GM23338 (cell line): ENCODE results near the gene MYRFL. TPM values are rescaled to one million over a fixed set of nuclear protein-coding genes. Genes with fewer than 3 reads are reported as not detected.

Source experiments
- ATAC-seq: fragments of 200-7000 bp; cut with Tn5 transposase; 3 replicates; pipeline ENCODE4 v1.9.1; 2020
- DNase-seq: peaks from one replicate; pipeline ENCODE4 v3.0.0-alpha.2; 2015; ENCODE audit warnings: low spot score
- H2AFZ ChIP-seq: fragments of 200-600 bp; sonication (generic); 2 replicates; pipeline ENCODE4 v1.8.0; 2016; ENCODE audit warnings: antibody characterized with exemption, mild to moderate bottlenecking, moderate library complexity
- H3F3A ChIP-seq: fragments of 200-600 bp; sonication (generic); replicated peaks from 2 replicates; pipeline ENCODE4 v1.8.0; 2017; ENCODE audit warnings: antibody characterized with exemption, mixed run types, low read depth
- H3K27ac ChIP-seq: fragments of 200-600 bp; sonication (generic); 2 replicates; pipeline ENCODE4 v1.6.1; 2016; ENCODE audit warnings: low read depth
- H3K27me3 ChIP-seq: fragments of 200-600 bp; sonication (generic); 2 replicates; pipeline ENCODE4 v1.8.0; 2016; ENCODE audit warnings: mild to moderate bottlenecking, mixed run types, moderate library complexity; ENCODE audit not compliant: insufficient read depth
- H3K36me3 ChIP-seq: fragments of 200-600 bp; sonication (generic); 2 replicates; pipeline ENCODE4 v1.8.0; 2016; ENCODE audit warnings: mild to moderate bottlenecking; ENCODE audit not compliant: insufficient read depth
- H3K4me1 ChIP-seq: fragments of 200-600 bp; sonication (generic); 2 replicates; pipeline ENCODE4 v1.8.0; 2016; ENCODE audit warnings: mild to moderate bottlenecking, moderate library complexity; ENCODE audit not compliant: insufficient read depth
- H3K4me2 ChIP-seq: fragments of 200-600 bp; sonication (generic); 2 replicates; pipeline ENCODE4 v1.7.1; 2017; ENCODE audit warnings: mixed run types
- H3K4me3 ChIP-seq: fragments of 200-600 bp; sonication (generic); 2 replicates; pipeline ENCODE4 v1.6.1; 2016; ENCODE audit warnings: mixed run types
- H3K79me2 ChIP-seq: fragments of 200-600 bp; sonication (generic); replicated peaks from 2 replicates; pipeline ENCODE4 v1.8.0; 2017; ENCODE audit warnings: mild to moderate bottlenecking; ENCODE audit not compliant: insufficient read depth
- H3K9me2 ChIP-seq: fragments of 200-600 bp; sonication (generic); 2 replicates; pipeline ENCODE4 v1.8.0; 2017; ENCODE audit not compliant: insufficient read depth
- H4K20me1 ChIP-seq: fragments of 200-600 bp; sonication (generic); replicated peaks from 2 replicates; pipeline ENCODE4 v1.8.0; 2017; ENCODE audit warnings: mild to moderate bottlenecking; ENCODE audit not compliant: insufficient read depth
- H3K27ac Mint-ChIP-seq: 2 replicates; pipeline ENCODE4 v1.8.0; 2020; ENCODE audit warnings: inconsistent platforms, mild to moderate bottlenecking, moderate library complexity, mixed read lengths
- H3K27me3 Mint-ChIP-seq: 3 replicates; pipeline ENCODE4 v1.8.0; 2022; ENCODE audit warnings: low read depth, mild to moderate bottlenecking, moderate library complexity, mixed read lengths, inconsistent platforms; ENCODE audit not compliant: insufficient read depth, poor library complexity
- H3K36me3 Mint-ChIP-seq: 3 replicates; pipeline ENCODE4 v1.8.0; 2021; ENCODE audit warnings: low read depth, mild to moderate bottlenecking, inconsistent platforms, moderate library complexity, mixed read lengths
- H3K4me1 Mint-ChIP-seq: 3 replicates; pipeline ENCODE4 v1.8.0; 2020; ENCODE audit warnings: mild to moderate bottlenecking, inconsistent platforms, mixed read lengths
- H3K4me3 Mint-ChIP-seq: 3 replicates; pipeline ENCODE4 v1.8.0; 2021; ENCODE audit warnings: moderate library complexity, mild to moderate bottlenecking, inconsistent platforms, mixed read lengths
- H3K9me3 Mint-ChIP-seq: 3 replicates; pipeline ENCODE4 v1.8.0; 2020; ENCODE audit warnings: moderate library complexity, mild to moderate bottlenecking, inconsistent platforms, mixed read lengths
- CREB1 ChIP-seq: fragments of 250-450 bp; sonication (Bioruptor Pico); IDR thresholded peaks from 2 replicates; pipeline ENCODE4 v1.5.0; 2020; ENCODE audit warnings: low read depth, mild to moderate bottlenecking, moderate library complexity
- EZH2 ChIP-seq: fragments of 200-600 bp; sonication (generic); IDR thresholded peaks from one replicate; pipeline ENCODE4 v1.8.0; 2017; ENCODE audit warnings: antibody characterized with exemption, mild to moderate bottlenecking, low read depth; ENCODE audit not compliant: unreplicated experiment
- EZH2phosphoT487 ChIP-seq: fragments of 200-600 bp; sonication (generic); IDR thresholded peaks from one replicate; pipeline ENCODE4 v1.8.1; 2018; ENCODE audit warnings: antibody characterized with exemption; ENCODE audit not compliant: unreplicated experiment
- JUNB ChIP-seq: IDR thresholded peaks from one replicate; pipeline ENCODE4 v1.6.1; 2016; ENCODE audit warnings: antibody characterized with exemption; ENCODE audit not compliant: unreplicated experiment
- NANOG ChIP-seq: IDR thresholded peaks from 2 replicates; pipeline ENCODE4 v1.6.1; 2016; ENCODE audit warnings: antibody characterized with exemption, borderline replicate concordance
- POLR2AphosphoS5 ChIP-seq: IDR thresholded peaks from 2 replicates; pipeline ENCODE4 v1.6.1; 2016; ENCODE audit warnings: antibody characterized with exemption, low read depth
- STAT1 ChIP-seq: IDR thresholded peaks from one replicate; pipeline ENCODE4 v1.6.1; 2016; ENCODE audit warnings: antibody characterized with exemption; ENCODE audit not compliant: unreplicated experiment
- ZNF331 ChIP-seq: fragments of 250-450 bp; sonication (Bioruptor Pico); IDR thresholded peaks from 2 replicates; pipeline ENCODE4 v1.5.0; 2020; ENCODE audit warnings: low read depth, mild to moderate bottlenecking, moderate library complexity
- polyA plus RNA-seq: library from polyadenylated mRNA; unstranded; fragments of >200 nt; fragmentation: Nextera tagmentation; extraction: Ambion mirVana; gene quantifications from 2 replicates; pipeline ENCODE4 v1.2.1, GENCODE V29; 2016
- total RNA-seq: library from RNA; depleted of rRNA; stranded (reverse); fragments of >200 nt; shearing (Covaris generic); gene quantifications from 2 replicates; pipeline ENCODE4 v1.2.3, GENCODE V29; 2014
- TF ChIP-seq, protein P1 (sequence below), 2 experiments: fragments of 200-600 bp in 1 of 2; sonication (generic) in 1 of 2; conservative IDR thresholded peaks; 2 replicates each; pipeline versions ENCODE4 v1.5.1 to v1.6.1; 2016 to 2017; ENCODE audit warnings: antibody characterized with exemption in 2 of 2, low read depth in 2 of 2, mild to moderate bottlenecking in 2 of 2, moderate library complexity in 1 of 2
- TF ChIP-seq, protein P2 (sequence below): IDR thresholded peaks from 2 replicates; pipeline ENCODE4 v1.6.1; 2016; ENCODE audit warnings: antibody characterized with exemption
- TF ChIP-seq, protein P3 (sequence below): fragments of 250-450 bp; sonication (Bioruptor Pico); IDR thresholded peaks from 2 replicates; pipeline ENCODE4 v1.5.0; 2020; ENCODE audit warnings: mild to moderate bottlenecking, moderate library complexity

The MYRFL gene
- total and polyA plus RNA-seq, 2 experiments from 2014 or later, result 2.3 to 2.8 TPM

DNA sequence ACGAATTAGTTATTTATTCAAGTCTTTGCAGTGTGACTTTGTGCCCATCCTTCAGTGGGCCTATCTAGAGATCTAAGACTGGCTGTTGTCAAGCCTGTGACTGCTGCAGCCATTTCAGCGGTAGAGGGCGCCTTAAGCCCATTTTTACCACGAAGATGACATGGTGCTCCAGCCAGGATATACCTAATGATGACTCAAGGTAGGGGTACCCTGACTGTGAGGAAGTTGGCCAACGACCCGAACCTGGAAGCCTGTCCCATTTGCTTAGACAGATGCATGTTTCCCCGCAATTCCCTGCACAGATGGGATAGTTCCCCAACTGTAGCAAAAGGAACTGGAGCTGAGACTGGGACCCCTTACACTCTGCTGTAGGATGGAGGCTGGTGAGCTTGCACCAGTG, 45.1 kb upstream of the MYRFL start:
- Histone ChIP-seq H3K4me2 (peak overlapping the region; percentile 68), H3F3A (no peaks in the 10 kb centered on the region), H3K9me2 (no peaks in the 10 kb centered on the region), H3K36me3 (0 out of 2 replicates have a peak, but pooled peaks cover 4% of the 10 kb centered on the region), H3K27me3 (no peaks in the 10 kb centered on the region), H3K4me3 (peak overlapping the region; percentile 47; the same call in 1 of the 2 replicates), H4K20me1 (0 out of 2 replicates have a peak, but pooled peaks cover 3% of the 10 kb centered on the region), H3K79me2 (0 out of 2 replicates have a peak, but pooled peaks cover 4% of the 10 kb centered on the region), H3K27ac (no peak overlapping the region), H3K4me1 (peaks cover 3% of the 10 kb centered on the region; the same call in 1 of the 2 replicates), H2AFZ (no peak overlapping the region)
- TF ChIP-seq JUNB, result no peak
- TF ChIP-seq, protein P1, sequence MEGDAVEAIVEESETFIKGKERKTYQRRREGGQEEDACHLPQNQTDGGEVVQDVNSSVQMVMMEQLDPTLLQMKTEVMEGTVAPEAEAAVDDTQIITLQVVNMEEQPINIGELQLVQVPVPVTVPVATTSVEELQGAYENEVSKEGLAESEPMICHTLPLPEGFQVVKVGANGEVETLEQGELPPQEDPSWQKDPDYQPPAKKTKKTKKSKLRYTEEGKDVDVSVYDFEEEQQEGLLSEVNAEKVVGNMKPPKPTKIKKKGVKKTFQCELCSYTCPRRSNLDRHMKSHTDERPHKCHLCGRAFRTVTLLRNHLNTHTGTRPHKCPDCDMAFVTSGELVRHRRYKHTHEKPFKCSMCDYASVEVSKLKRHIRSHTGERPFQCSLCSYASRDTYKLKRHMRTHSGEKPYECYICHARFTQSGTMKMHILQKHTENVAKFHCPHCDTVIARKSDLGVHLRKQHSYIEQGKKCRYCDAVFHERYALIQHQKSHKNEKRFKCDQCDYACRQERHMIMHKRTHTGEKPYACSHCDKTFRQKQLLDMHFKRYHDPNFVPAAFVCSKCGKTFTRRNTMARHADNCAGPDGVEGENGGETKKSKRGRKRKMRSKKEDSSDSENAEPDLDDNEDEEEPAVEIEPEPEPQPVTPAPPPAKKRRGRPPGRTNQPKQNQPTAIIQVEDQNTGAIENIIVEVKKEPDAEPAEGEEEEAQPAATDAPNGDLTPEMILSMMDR (conservative IDR thresholded peaks at IDR 0.05; ENCODE audit: low read depth in 2 of 2), result peak; percentile 87 to 93
- Mint-ChIP-seq H3K4me3 (no peak overlapping the region), H3K9me3 (peaks cover 4% of the 10 kb centered on the region; the same call in 2 of the 3 replicates), H3K27me3 (no peaks in the 10 kb centered on the region), H3K27ac (no peak overlapping the region), H3K36me3 (peaks cover 14% of the 10 kb centered on the region; the same call in 2 of the 3 replicates), H3K4me1 (peaks cover 6% of the 10 kb centered on the region; the same call in 1 of the 3 replicates)
- ATAC-seq (peak; percentile 100), DNase-seq (peak; percentile 81)

DNA sequence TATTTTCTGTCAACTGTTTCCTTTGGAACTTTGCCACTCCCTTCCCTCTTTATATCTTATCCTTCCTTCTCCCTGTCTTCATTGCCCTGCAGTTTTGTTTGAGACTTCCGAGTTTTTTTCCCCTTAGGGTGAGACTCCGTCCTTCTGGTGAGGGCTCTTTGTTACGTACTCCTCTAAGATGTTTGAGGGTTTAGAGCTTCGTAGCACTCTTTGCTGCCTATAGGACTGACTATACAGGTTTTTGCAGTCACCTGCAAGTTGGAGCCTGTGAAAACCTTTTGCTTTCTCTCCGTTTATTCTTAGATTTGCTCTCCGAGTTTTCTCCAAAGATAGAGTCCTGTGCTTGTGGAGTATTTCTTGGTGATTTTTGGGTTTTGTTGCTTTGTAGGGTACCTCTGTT, 41.7 kb upstream of the MYRFL start:
- peaks cover 4% of the 10 kb centered on the region; the same call in 2 of the 3 replicates for H3K9me3 Mint-ChIP-seq
- 0 out of 2 replicates have a peak, but pooled peaks cover 4% of the 10 kb centered on the region for H3K79me2 ChIP-seq
- H3K4me1 Mint-ChIP-seq, result peaks cover 6% of the 10 kb centered on the region; the same call in 1 of the 3 replicates
- no peak overlapping the region for H3K27ac ChIP-seq
- H3K4me3 Mint-ChIP-seq, result no peak overlapping the region
- no peak overlapping the region for H3K4me2 ChIP-seq
- no peak for DNase-seq
- peaks cover 3% of the 10 kb centered on the region; the same call in 1 of the 2 replicates for H3K4me1 ChIP-seq
- H3K4me3 ChIP-seq, result no peak overlapping the region
- peaks cover 11% of the 10 kb centered on the region; the same call in 1 of the 2 replicates for H3K36me3 ChIP-seq
- peaks cover 16% of the 10 kb centered on the region; the same call in 2 of the 3 replicates for H3K36me3 Mint-ChIP-seq
- no peaks in the 10 kb centered on the region for H3K9me2 ChIP-seq
- H3K27me3 ChIP-seq, result no peaks in the 10 kb centered on the region
- no peaks in the 10 kb centered on the region for H3K27me3 Mint-ChIP-seq
- peaks cover 3% of the 10 kb centered on the region; the same call in 1 of the 2 replicates for H4K20me1 ChIP-seq
- no peak overlapping the region for H3K27ac Mint-ChIP-seq
- H3F3A ChIP-seq, result no peaks in the 10 kb centered on the region
- H2AFZ ChIP-seq, result no peak overlapping the region
- no peak for ATAC-seq
- TF ChIP-seq CREB1 (no peak), EZH2phosphoT487 (no peak), ZNF331 (CRISPR knock-in tag) (no peak), POLR2AphosphoS5 (no peak), EZH2 (no peak), NANOG (no peak), JUNB (no peak), STAT1 (no peak)
- TF ChIP-seq, protein P2, sequence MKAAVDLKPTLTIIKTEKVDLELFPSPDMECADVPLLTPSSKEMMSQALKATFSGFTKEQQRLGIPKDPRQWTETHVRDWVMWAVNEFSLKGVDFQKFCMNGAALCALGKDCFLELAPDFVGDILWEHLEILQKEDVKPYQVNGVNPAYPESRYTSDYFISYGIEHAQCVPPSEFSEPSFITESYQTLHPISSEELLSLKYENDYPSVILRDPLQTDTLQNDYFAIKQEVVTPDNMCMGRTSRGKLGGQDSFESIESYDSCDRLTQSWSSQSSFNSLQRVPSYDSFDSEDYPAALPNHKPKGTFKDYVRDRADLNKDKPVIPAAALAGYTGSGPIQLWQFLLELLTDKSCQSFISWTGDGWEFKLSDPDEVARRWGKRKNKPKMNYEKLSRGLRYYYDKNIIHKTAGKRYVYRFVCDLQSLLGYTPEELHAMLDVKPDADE, result no peak
- TF ChIP-seq, protein P3, sequence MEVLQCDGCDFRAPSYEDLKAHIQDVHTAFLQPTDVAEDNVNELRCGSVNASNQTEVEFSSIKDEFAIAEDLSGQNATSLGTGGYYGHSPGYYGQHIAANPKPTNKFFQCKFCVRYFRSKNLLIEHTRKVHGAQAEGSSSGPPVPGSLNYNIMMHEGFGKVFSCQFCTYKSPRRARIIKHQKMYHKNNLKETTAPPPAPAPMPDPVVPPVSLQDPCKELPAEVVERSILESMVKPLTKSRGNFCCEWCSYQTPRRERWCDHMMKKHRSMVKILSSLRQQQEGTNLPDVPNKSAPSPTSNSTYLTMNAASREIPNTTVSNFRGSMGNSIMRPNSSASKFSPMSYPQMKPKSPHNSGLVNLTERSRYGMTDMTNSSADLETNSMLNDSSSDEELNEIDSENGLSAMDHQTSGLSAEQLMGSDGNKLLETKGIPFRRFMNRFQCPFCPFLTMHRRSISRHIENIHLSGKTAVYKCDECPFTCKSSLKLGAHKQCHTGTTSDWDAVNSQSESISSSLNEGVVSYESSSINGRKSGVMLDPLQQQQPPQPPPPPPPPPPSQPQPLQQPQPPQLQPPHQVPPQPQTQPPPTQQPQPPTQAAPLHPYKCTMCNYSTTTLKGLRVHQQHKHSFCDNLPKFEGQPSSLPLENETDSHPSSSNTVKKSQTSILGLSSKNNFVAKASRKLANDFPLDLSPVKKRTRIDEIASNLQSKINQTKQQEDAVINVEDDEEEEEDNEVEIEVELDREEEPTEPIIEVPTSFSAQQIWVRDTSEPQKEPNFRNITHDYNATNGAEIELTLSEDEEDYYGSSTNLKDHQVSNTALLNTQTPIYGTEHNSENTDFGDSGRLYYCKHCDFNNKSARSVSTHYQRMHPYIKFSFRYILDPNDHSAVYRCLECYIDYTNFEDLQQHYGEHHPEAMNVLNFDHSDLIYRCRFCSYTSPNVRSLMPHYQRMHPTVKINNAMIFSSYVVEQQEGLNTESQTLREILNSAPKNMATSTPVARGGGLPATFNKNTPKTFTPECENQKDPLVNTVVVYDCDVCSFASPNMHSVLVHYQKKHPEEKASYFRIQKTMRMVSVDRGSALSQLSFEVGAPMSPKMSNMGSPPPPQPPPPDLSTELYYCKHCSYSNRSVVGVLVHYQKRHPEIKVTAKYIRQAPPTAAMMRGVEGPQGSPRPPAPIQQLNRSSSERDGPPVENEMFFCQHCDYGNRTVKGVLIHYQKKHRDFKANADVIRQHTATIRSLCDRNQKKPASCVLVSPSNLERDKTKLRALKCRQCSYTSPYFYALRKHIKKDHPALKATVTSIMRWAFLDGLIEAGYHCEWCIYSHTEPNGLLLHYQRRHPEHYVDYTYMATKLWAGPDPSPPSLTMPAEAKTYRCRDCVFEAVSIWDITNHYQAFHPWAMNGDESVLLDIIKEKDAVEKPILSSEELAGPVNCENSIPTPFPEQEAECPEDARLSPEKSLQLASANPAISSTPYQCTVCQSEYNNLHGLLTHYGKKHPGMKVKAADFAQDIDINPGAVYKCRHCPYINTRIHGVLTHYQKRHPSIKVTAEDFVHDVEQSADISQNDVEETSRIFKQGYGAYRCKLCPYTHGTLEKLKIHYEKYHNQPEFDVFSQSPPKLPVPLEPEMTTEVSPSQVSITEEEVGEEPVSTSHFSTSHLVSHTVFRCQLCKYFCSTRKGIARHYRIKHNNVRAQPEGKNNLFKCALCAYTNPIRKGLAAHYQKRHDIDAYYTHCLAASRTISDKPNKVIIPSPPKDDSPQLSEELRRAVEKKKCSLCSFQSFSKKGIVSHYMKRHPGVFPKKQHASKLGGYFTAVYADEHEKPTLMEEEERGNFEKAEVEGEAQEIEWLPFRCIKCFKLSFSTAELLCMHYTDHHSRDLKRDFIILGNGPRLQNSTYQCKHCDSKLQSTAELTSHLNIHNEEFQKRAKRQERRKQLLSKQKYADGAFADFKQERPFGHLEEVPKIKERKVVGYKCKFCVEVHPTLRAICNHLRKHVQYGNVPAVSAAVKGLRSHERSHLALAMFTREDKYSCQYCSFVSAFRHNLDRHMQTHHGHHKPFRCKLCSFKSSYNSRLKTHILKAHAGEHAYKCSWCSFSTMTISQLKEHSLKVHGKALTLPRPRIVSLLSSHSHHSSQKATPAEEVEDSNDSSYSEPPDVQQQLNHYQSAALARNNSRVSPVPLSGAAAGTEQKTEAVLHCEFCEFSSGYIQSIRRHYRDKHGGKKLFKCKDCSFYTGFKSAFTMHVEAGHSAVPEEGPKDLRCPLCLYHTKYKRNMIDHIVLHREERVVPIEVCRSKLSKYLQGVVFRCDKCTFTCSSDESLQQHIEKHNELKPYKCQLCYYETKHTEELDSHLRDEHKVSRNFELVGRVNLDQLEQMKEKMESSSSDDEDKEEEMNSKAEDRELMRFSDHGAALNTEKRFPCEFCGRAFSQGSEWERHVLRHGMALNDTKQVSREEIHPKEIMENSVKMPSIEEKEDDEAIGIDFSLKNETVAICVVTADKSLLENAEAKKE (CRISPR knock-in tag), result no peak
